Transverse colon (tissue), 4 donors: ENCODE measurements around the gene GRHL1. TPM values are rescaled to one million over a fixed set of nuclear protein-coding genes. Genes with fewer than 3 reads are reported as not detected.
"Not testable (repeated sequence)": the region's sequence is repeated elsewhere in the genome, so short reads cannot be mapped to it uniquely, and the experiment has no call there.

Experiments
- DNase-seq: peaks from one replicate; pipeline ENCODE4 v3.0.0-alpha.2; 2019
- H3K27ac ChIP-seq, 4 donors: fragments of 200-600 bp; sonication (generic); 2 replicates each; pipeline ENCODE4 v1.5.1; 2016 to 2018; ENCODE audit warnings: inconsistent platforms in 4 of 4
- H3K27me3 ChIP-seq: fragments of 200-600 bp; sonication (generic); 2 replicates; pipeline ENCODE4 v1.5.1; 2017; ENCODE audit warnings: inconsistent platforms
- H3K36me3 ChIP-seq, 4 donors: fragments of 200-600 bp; sonication (generic); 2 replicates each; pipeline ENCODE4 v1.5.1; 2017 to 2019; ENCODE audit warnings: inconsistent platforms in 4 of 4
- H3K4me1 ChIP-seq, 4 donors: fragments of 200-600 bp; sonication (generic); 2 replicates each; pipeline ENCODE4 v1.5.1; 2017 to 2020; ENCODE audit warnings: inconsistent platforms in 4 of 4
- H3K4me3 ChIP-seq, 4 donors: fragments of 200-600 bp; sonication (generic); 1 replicate in 1 of 4; 2 replicates in 3 of 4; pipeline versions ENCODE4 v1.5.1 to v1.6.1; 2017 to 2019; ENCODE audit warnings: inconsistent platforms in 4 of 4
- H3K9me3 ChIP-seq, 2 donors: fragments of 200-600 bp; sonication (generic); 2 replicates each; pipeline ENCODE4 v1.5.1; 2017 to 2019; ENCODE audit warnings: inconsistent platforms in 2 of 2
- EP300 ChIP-seq: sonication (generic); formaldehyde crosslinking; IDR thresholded peaks from one replicate; pipeline ENCODE4 v1.6.1; 2017; ENCODE audit warnings: antibody characterized with exemption, low read depth
- POLR2A ChIP-seq: fragments of 450-650 bp; IDR thresholded peaks from one replicate; pipeline ENCODE4 v1.6.1; 2016; ENCODE audit warnings: antibody characterized with exemption, mild to moderate bottlenecking, moderate library complexity
- POLR2AphosphoS5 ChIP-seq, 3 donors: sonication (generic); formaldehyde crosslinking; IDR thresholded peaks; one replicate each; pipeline ENCODE4 v1.6.1; 2016; ENCODE audit warnings: antibody characterized with exemption in 3 of 3
- WGBS, 2 donors: methylation state at CpG; one replicate each; pipeline ENCODE4 v1.1.5; 2018; ENCODE audit warnings: low coverage in 1 of 2; 5-methylcytosine and 5-hydroxymethylcytosine counted together
- in situ Hi-C, 4 donors: fragments of 200-750 bp; cut with MboI; loops; one replicate each; pipeline versions ENCODE4 v1.15.0 to v1.15.1; 2017; ENCODE audit warnings: low sequenced_read_pairs in 3 of 4, low pct_ligation_motif_present in 1 of 4, low pct_unique_long_range_greater_than_20kb in 1 of 4
- intact Hi-C: fragments of 100-400 bp; cut with DNase I; formaldehyde crosslinking; loops from one replicate; pipeline ENCODE4 v1.15.1; 2023; ENCODE audit warnings: low total_unique reads
- total RNA-seq, 4 donors: library from RNA; depleted of rRNA; stranded (reverse); fragments of >200 nt; gene quantifications; one replicate each; pipeline ENCODE4 v1.1.0, GENCODE V29; 2016
- TF ChIP-seq, protein P1 (sequence below), 5 experiments: fragments of 200-600 bp in 3 of 5; fragments of 450-650 bp in 2 of 5; sonication (generic) in 3 of 5; IDR thresholded peaks; 1 replicate in 2 of 5; 2 replicates in 3 of 5; pipeline ENCODE4 v1.5.1; 2016 to 2017; ENCODE audit warnings: antibody characterized with exemption in 5 of 5, inconsistent platforms in 3 of 5, mild to moderate bottlenecking in 2 of 5, moderate library complexity in 1 of 5

Gene GRHL1
- total RNA-seq, 4 donors from 2014 or later: 0.55 to 24.7 (median 1.3) TPM; not detected in 1

DNA sequence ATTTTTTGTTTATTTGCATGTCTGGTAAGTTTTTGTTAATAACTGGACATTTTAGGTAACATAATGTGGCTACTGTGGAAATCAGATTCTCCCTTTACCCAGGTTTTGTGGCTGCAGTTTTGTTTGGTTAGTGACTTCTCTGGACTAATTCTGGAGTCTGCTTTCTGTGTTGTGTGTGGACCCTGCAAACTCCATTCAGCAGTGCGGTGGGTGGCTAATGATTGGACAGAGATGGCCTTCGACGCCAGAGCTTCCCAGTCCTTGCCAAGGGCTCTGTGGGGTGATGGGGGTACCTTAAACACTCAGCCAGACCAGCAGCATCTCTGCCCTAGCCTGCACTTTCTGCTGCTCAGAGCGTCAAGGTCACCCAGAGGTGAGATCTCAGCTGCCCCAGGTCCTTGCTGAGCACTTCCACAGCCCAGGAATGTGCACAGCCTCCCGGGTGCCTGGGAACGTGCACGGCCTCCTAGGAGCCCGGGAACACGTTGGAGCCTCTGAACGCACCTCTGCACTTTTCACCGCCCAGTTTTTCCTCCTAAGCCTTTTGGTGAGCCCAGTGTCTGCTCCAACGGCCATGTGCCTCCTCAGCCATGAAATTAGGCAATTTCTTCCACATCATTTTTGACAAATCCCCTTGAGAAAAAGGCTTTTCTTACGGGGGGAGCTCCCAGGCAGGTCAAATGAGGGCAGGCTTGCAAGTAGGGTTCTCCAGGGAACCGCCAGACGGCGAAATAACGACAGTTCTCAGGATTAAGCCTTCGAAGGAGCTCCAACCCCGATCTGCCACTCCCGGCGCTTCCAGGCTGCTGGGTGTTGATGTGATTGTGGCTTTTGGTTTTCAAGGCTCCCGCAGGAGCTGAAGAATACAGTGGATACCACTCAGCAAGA, 56.7 kb downstream of the GRHL1 start:
- Histone ChIP-seq H3K4me3 (no peak overlapping the region), H3K4me1 (peaks cover 22 to 27% (median 24%) of the 10 kb centered on the region in 4 donors), H3K9me3 (no peaks in the 10 kb centered on the region), H3K36me3 (no peaks in the 10 kb centered on the region), H3K27ac (peak overlapping the region; percentile 22 to 74 (median 46)), H3K27me3 (no peaks in the 10 kb centered on the region)
- 77 to 84% methylated on average over 7 to 22 of the region's 22 CpGs for WGBS, 2 donors
- intact Hi-C loops: no loop called here
- TF ChIP-seq EP300 (no peak), POLR2AphosphoS5 (IDR thresholded peaks at IDR 0.05) (peak in 1 of 3 donors; percentile 22)
- in situ Hi-C loops: no loop called here
- no peak for DNase-seq

DNA sequence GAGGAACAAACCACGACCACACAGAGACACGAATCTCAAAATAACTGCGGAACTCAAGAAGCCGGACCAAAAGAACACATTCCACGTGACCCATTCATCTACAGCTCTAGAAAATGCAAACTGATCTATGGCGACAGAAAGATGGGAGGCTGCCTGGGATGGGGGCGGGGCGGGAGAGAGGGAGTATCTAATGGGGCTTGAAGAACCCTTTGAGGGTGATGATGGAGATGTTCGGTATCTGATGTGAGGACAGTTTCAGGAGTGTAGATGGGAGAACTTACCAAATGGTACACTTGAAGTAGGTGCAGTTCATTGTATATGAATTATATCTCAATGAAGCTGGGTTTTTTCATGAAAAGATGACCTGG, 57.3 kb downstream of the GRHL1 start:
- TF ChIP-seq POLR2A: no peak
- TF ChIP-seq POLR2AphosphoS5 (IDR thresholded peaks at IDR 0.05): no peak
- H3K27ac ChIP-seq: peak overlapping the region in 3 of 4 donors; percentile 4 to 74 (median 45)
- H3K27me3 ChIP-seq: no peaks in the 10 kb centered on the region
- no peaks in the 10 kb centered on the region for H3K36me3 ChIP-seq
- intact Hi-C loops: no loop called here
- H3K4me3 ChIP-seq: no peak overlapping the region
- H3K9me3 ChIP-seq: no peaks in the 10 kb centered on the region
- in situ Hi-C loops: no loop called here
- peaks cover 22 to 27% (median 24%) of the 10 kb centered on the region in 4 donors for H3K4me1 ChIP-seq
- DNase-seq: no peak
- 84 to 92% methylated on average over 9 of the region's 9 CpGs for WGBS, 2 donors

DNA sequence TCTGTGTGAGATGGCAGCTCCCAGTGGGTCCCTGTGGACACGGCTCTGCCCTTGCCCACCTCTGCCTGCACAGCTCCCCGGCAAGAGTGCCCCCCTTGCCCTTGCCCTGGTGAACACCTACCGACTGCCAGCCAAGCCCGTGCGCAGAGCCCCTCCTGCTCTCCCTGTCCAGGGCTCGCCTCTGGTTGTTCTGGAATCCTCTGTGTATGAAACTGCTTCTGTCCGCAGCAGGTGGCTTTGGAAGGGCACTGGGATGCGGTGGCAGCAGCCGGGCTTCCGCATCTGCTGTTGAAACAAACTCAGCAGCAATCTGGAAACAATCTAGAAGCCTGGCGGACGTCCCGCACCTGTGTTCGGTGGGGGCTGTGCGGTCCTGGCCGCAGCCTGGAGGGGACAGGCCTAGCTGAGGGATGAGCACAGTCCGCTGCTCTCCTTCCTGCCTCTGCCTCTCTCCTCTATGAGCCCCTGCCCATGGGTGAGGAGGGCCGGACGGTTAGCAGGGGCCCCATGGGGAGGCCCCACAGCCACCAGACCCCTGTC, 57.8 kb downstream of the GRHL1 start:
- intact Hi-C loops: no loop called here

DNA sequence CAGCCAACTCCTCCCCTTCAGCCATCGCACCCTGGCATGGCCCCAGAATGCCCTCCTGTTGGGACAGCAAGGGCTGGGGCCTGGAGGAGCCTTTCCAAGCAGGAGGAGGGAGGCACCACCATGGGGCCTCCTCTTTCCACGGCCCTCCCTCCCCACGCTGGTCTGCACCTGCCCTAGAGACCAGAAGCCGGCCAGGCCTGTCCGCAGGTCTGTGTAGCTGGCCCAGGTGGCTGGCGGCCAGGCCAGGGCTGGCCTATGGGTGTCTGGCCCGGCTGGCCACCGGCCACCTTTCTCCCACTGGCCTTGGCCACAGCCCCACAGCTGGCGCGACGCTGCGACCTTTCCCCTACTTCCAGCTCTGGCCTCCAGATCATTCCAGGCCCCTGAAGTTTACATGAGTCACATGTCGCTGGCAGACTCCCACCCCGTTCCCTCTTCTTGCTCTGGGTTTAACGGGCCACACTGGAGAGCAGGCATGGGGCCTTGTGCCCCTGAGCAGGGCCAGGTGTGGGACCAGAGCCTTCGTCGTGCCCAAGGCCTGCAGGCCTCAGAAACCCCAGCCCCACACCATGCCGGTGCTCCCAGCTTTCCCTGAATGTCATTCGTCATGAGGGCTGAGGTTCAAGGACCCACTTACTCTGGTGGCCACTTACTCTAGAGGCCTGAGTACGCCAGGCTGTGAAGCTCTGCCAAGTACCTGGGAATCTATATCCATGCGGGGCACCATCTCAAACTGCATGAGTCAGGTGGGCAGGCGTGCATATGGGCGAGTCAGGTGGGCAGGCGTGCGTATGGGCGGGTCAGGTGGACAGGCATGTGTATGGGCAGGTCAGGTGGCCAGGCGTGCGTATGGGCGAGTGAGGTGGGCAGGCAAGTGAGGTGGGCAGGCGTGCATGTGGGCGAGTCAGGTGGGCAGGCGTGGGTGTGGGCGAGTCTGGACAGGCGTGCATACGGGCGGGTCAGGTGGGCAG, 58.6 kb downstream of the GRHL1 start:
- Histone ChIP-seq H3K4me1 (peaks cover 22 to 27% (median 24%) of the 10 kb centered on the region in 4 donors), H3K4me3 (no peak overlapping the region), H3K27ac (peak overlapping the region; percentile 27 to 74 (median 49)), H3K27me3 (no peaks in the 10 kb centered on the region), H3K36me3 (no peaks in the 10 kb centered on the region), H3K9me3 (no peaks in the 10 kb centered on the region)
- intact Hi-C loops: no loop called here
- peak in 1 of 3 donors; percentile 56 for TF ChIP-seq POLR2AphosphoS5 (IDR thresholded peaks at IDR 0.05)
- TF ChIP-seq, protein P1, sequence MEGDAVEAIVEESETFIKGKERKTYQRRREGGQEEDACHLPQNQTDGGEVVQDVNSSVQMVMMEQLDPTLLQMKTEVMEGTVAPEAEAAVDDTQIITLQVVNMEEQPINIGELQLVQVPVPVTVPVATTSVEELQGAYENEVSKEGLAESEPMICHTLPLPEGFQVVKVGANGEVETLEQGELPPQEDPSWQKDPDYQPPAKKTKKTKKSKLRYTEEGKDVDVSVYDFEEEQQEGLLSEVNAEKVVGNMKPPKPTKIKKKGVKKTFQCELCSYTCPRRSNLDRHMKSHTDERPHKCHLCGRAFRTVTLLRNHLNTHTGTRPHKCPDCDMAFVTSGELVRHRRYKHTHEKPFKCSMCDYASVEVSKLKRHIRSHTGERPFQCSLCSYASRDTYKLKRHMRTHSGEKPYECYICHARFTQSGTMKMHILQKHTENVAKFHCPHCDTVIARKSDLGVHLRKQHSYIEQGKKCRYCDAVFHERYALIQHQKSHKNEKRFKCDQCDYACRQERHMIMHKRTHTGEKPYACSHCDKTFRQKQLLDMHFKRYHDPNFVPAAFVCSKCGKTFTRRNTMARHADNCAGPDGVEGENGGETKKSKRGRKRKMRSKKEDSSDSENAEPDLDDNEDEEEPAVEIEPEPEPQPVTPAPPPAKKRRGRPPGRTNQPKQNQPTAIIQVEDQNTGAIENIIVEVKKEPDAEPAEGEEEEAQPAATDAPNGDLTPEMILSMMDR (IDR thresholded peaks at IDR 0.05): no peak
- peak; percentile 59 for DNase-seq
- in situ Hi-C loops: no loop called here
- WGBS, 2 donors: 82 to 88% methylated on average over 6 to 27 of the region's 36 CpGs

More for the DNA sequence above, 57.8 kb downstream of the GRHL1 start:
- H3K4me3 ChIP-seq: no peak overlapping the region
- H3K4me1 ChIP-seq: peaks cover 22 to 27% (median 24%) of the 10 kb centered on the region in 4 donors
- WGBS, 2 donors: 89% methylated on average over 19 of the region's 19 CpGs; no CpG with 5 or more reads in 1 of the 2 donors
- peak overlapping the region; percentile 27 to 74 (median 49) for H3K27ac ChIP-seq
- no peaks in the 10 kb centered on the region for H3K36me3 ChIP-seq
- in situ Hi-C loops: no loop called here
- no peaks in the 10 kb centered on the region for H3K9me3 ChIP-seq
- no peak for DNase-seq
- H3K27me3 ChIP-seq: no peaks in the 10 kb centered on the region
- no peak for TF ChIP-seq POLR2AphosphoS5 (IDR thresholded peaks at IDR 0.05)
- TF ChIP-seq POLR2A: no peak
- TF ChIP-seq, protein P1 (IDR thresholded peaks at IDR 0.05): no peak
- no peak for TF ChIP-seq EP300

DNA sequence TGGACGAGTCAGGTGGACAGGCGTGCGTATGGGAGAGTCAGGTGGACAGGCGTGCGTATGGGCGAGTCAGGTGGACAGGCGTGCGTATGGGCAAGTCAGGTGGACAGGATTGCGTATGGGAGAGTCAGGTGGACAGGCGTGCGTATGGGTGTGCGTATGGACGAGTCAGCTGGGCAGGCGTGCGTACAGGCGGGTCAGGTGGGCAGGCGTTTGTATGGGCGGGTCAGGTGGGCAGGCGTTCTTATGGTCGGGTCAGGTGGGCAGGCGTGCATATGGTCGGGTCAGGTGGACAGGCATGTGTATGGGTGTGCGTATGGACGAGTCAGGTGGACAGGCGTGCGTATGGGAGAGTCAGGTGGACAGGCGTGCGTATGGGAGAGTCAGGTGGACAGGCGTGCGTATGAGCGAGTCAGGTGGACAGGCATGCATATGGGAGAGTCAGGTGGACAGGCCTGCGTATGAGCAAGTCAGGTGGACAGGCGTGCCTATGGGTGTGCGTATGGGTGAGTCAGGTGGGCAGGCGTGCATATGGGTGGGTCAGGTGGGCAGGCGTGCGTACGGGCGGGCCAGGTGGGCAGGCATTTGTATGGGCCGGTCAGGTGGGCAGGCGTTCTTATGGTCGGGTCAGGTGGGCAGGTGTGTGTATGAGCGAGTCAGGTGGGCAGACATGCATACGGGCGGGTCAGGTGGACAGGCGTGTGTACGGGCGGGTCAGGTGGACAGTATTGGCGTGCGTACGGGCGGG, 59.5 kb downstream of the GRHL1 start:
- intact Hi-C loops, in situ Hi-C loops, DNase-seq, H3K27ac ChIP-seq, H3K36me3 ChIP-seq, H3K27me3 ChIP-seq, H3K4me3 ChIP-seq, H3K9me3 ChIP-seq: not testable (repeated sequence)
- 92% methylated on average over 45 to 52 of the region's 52 CpGs for WGBS, 2 donors
- H3K4me1 ChIP-seq: peaks cover 22 to 27% (median 24%) of the 10 kb centered on the region in 4 donors

DNA sequence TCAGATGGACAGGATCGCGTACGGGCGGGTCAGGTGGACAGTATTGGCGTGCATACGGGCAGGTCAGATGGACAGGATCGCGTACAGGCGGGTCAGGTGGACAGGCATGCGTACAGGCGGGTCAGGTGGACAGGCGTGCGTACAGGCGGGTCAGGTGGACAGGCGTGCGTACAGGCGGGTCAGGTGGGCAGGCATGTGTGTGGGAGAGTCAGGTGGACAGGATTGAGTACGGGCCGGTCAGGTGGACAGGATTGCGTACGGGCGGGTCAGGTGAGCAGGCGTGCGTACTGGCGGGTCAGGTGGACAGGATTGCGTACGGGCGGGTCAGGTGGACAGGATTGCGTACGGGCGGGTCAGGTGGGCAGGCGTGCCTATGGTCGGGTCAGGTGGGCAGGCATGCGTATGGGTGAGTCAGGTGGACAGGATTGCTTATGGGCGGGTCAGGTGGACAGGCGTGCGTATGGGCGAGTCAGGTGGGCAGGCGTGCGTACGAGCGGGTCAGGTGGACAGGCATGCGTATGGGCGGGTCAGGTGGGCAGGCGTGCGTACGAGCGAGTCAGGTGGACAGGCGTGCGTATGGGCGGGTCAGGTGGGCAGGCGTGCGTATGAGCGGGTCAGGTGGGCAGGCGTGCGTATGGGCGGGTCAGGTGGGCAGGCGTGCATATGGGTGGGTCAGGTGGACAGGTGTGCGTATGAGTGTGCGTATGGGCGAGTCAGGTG, 60.3 kb downstream of the GRHL1 start:
- H3K27me3 ChIP-seq, H3K4me3 ChIP-seq, H3K9me3 ChIP-seq, DNase-seq, H3K27ac ChIP-seq, H3K36me3 ChIP-seq, intact Hi-C loops, in situ Hi-C loops: not testable (repeated sequence)
- peaks cover 17 to 26% (median 21%) of the 10 kb centered on the region in 4 donors for H3K4me1 ChIP-seq
- WGBS, 2 donors: 89 to 93% methylated on average over 53 to 61 of the region's 61 CpGs
